ENCODE results near the gene FAM20C. TPM values are rescaled to one million over a fixed set of nuclear protein-coding genes. Genes with fewer than 3 reads are reported as not detected.

The FAM20C gene
- total RNA-seq, 1 donor from 2014 or later = 22.1 TPM

GRCh38 chr7:214410-215212 is 22.2 kb downstream of the FAM20C start:
- H3K27me3 ChIP-seq = no peaks in the 10 kb centered on the region
- peaks cover 0 to 10% of the 10 kb centered on the region in 2 donors for H3K36me3 ChIP-seq
- peaks cover 8% of the 10 kb centered on the region for H3K4me1 ChIP-seq
- no peaks in the 10 kb centered on the region for H3K9me3 ChIP-seq
- no peak overlapping the region for H3K27ac ChIP-seq
- H3K4me3 ChIP-seq = no peak overlapping the region
- intact Hi-C loops (cut with DNase I) = no loop called here
- DNase-seq (ENCODE audit: extremely low spot score in 2 of 2) = no peak
- TF ChIP-seq POLR2A (IDR thresholded peaks at IDR 0.05) = no peak
- TF ChIP-seq CTCF (IDR thresholded peaks at IDR 0.05) = no peak
- TF ChIP-seq POLR2AphosphoS5 (IDR thresholded peaks at IDR 0.05; ENCODE audit: insufficient read depth in 1 of 2, low read depth in 1 of 2) = no peak

GRCh38 chr7:216360-217300 is 24.3 kb downstream of the FAM20C start:
- H3K27ac ChIP-seq = no peak overlapping the region
- TF ChIP-seq POLR2A (IDR thresholded peaks at IDR 0.05) (no peak), CTCF (IDR thresholded peaks at IDR 0.05) (no peak), POLR2AphosphoS5 (IDR thresholded peaks at IDR 0.05; ENCODE audit: insufficient read depth in 1 of 2, low read depth in 1 of 2) (no peak)
- H3K4me1 ChIP-seq = peaks cover 8% of the 10 kb centered on the region
- H3K9me3 ChIP-seq = no peaks in the 10 kb centered on the region
- intact Hi-C loops (cut with DNase I) = no loop called here
- no peak for DNase-seq (ENCODE audit: extremely low spot score in 2 of 2)
- peaks cover 0 to 5% of the 10 kb centered on the region in 2 donors for H3K36me3 ChIP-seq
- no peaks in the 10 kb centered on the region for H3K27me3 ChIP-seq
- no peak overlapping the region for H3K4me3 ChIP-seq

- Histone ChIP-seq H3K36me3 (peaks cover 0 to 1% of the 10 kb centered on the region in 2 donors), H3K4me1 (peaks cover 8% of the 10 kb centered on the region), H3K4me3 (no peak overlapping the region), H3K9me3 (no peaks in the 10 kb centered on the region), H3K27me3 (no peaks in the 10 kb centered on the region), H3K27ac (no peak overlapping the region)
- TF ChIP-seq POLR2A (IDR thresholded peaks at IDR 0.05) (no peak), POLR2AphosphoS5 (IDR thresholded peaks at IDR 0.05; ENCODE audit: insufficient read depth in 1 of 2, low read depth in 1 of 2) (no peak), CTCF (IDR thresholded peaks at IDR 0.05) (no peak)
- DNase-seq (ENCODE audit: extremely low spot score in 2 of 2) = no peak
- intact Hi-C loops (cut with DNase I) = no loop called here
Observed at GRCh38 chr7:217781-218180, 25.4 kb downstream of the FAM20C start.

GRCh38 chr7:218316-218715 is 25.9 kb downstream of the FAM20C start:
- intact Hi-C loops (cut with DNase I) = no loop called here
- no peak for TF ChIP-seq CTCF (IDR thresholded peaks at IDR 0.05)
- TF ChIP-seq POLR2A (IDR thresholded peaks at IDR 0.05) = no peak
- no peak for TF ChIP-seq POLR2AphosphoS5 (IDR thresholded peaks at IDR 0.05; ENCODE audit: insufficient read depth in 1 of 2, low read depth in 1 of 2)
- Histone ChIP-seq H3K4me3 (no peak overlapping the region), H3K9me3 (no peaks in the 10 kb centered on the region), H3K27ac (no peak overlapping the region), H3K4me1 (peaks cover 8% of the 10 kb centered on the region), H3K27me3 (no peaks in the 10 kb centered on the region), H3K36me3 (no peaks in the 10 kb centered on the region)
- no peak for DNase-seq (ENCODE audit: extremely low spot score in 2 of 2)
